GM21737 (cell line): ENCODE results near the gene MBD6.

Source experiments
- ATAC-seq: cut with Tn5 transposase; IDR thresholded peaks from one replicate; pipeline ENCODE4 v1.9.1; 2021; ENCODE audit warnings: mild to moderate bottlenecking, moderate library complexity; ENCODE audit not compliant: unreplicated experiment

The MBD6 gene

DNA sequence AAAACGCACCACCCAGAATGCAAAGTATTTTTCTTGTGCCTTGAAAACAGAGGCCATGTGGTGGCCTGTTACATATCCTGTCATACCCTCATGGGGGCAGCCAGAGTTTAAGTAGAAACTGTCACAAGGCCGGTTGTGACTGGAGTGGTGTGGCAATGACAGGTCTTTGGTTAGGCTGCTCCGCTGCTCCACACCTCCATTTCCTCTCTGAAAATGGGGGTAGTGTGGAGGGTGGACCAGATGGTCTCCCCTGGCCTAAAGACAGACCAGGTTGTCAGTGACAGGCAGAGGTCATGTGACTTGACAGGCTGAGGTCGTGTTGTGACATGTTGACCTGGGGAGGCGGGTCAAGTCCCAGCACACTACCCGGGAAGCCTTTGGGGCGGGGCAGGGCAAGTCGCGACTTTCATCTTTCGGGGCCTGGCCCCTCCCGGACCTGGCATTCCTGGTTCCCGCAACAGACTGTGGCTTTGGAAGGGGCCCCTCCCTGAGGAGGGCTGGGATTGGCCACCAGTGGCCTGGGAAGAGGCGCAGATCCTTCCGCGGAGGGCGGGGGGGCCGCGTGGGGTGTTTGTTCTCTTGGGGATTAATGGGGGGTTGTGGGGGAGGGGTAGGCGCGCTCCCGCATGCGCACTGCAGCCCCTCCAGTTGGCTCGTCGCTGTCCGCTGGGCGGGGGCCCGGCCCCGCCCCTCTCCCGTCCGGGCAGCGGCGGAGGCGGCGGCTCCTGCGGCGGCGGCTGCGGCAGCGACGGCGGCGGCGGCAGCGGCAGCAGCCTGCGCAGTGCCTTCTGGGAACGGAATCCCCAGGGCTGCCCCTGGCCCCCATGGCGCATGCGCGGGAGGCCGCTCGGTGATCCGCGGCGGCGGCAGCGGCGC is at the start of gene MBD6:
Gene MBD6 (plus strand): TSS at position 814 of the 876 bp plus-strand sequence. CDS start 1,480 bp downstream, outside the sequence.
- peak; percentile 33 for ATAC-seq

DNA sequence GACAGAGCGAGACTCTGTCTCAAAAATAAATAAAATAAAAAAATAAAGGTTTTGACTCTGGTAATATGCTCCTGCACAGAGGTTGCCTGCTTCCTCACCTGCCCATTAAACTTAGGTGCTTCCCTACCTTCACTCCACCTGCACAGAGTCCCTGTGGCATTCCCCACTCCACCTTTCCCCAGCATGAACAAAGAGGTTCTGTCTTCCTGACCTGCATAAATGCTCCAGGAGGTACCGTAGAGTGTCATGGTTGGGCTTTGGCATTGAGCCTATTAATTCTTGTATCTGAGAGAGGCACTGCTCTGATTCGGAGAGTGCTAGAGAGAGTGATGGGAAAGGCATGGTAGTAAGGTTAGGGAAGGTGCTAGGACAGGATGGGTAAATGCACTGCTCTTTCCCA is 49.2 kb upstream of the MBD6 start:
- no peak for ATAC-seq

DNA sequence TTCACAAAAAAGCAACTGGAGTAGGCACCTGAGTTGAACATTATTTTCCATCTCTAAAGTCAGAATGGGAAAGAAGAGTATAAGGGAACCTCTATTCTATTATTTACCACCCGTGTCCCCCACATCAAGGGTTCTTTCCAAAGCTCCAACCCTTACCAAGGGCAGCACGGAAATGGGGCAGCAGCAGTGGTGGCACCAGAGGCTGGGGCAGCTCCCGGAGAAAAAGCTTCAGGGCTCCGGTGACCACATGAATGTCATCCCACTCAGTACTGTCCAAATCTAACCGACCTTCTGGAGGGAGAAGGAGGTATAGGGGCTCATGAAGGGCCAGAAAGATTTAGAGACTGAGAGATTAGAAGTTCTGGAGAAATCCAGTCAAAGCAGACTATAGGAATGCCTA is 48.7 kb upstream of the MBD6 start:
- no peak for ATAC-seq

GRCh38 chr12:57474430-57474829 is 48.2 kb upstream of the MBD6 start:
- ATAC-seq, result no peak

DNA sequence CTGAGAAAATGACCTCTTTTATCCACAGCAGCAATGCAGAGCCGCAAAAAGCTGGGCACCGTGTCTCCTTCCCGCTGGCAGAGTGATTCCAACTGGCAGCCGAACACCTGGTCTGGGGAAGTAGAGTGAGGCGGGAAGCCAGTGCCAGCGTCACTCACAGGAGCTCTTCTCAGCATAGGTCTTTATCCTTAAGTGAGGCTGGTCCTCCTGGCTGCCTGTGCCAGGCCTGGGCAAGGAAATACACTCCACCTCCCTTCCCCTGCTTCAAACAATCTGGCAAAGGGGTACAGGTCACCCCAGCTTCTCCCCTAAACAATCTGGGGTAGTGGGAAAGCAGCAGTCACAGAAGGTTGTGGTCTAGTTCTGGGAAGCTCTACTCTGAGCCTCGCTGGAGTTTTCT is 47.8 kb upstream of the MBD6 start:
- ATAC-seq, result no peak

- no peak for ATAC-seq
Measured at GRCh38 chr12:57475271-57476161, 47.1 kb upstream of the MBD6 start.

DNA sequence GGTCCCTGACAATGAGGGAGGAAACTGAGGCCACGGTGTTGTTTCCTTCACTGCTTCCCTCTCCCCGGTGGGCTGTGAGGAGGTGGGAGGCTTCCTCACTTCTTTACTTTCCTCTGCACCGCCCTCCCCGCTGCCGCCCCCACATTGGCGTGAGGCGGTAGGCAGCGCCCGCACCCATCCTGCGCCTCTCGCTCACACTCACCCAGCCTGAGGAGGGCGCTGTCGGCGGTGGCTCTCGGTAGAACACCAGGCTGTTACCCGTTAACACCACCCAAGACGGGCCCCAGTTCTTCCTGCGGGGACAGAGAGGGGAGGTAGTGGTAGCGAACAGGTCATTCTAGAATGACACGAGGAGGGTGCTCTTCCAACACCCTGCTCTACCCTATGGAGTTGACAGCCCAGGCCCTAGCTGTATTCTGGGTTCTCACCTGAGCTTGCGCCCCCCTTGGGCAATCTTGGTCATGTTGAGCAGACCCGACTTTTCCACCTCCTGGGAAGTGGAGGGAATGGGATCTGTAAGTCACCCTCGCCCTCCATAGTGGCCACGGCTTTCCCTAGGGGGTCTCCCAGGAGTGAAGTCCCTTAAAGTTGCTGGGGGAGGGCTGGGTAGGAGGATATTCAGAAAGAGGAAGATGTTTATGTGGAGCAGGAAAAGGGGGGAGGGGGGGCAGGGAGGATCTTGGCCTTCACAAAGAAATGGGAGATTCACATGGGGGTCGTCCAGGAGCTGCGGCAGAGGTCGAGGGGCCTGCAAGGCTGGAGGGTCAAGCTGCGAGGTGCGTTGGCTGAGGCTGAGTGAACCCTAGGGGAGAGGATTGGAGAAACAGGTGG is 46.2 kb upstream of the MBD6 start:
- ATAC-seq, result no peak

DNA sequence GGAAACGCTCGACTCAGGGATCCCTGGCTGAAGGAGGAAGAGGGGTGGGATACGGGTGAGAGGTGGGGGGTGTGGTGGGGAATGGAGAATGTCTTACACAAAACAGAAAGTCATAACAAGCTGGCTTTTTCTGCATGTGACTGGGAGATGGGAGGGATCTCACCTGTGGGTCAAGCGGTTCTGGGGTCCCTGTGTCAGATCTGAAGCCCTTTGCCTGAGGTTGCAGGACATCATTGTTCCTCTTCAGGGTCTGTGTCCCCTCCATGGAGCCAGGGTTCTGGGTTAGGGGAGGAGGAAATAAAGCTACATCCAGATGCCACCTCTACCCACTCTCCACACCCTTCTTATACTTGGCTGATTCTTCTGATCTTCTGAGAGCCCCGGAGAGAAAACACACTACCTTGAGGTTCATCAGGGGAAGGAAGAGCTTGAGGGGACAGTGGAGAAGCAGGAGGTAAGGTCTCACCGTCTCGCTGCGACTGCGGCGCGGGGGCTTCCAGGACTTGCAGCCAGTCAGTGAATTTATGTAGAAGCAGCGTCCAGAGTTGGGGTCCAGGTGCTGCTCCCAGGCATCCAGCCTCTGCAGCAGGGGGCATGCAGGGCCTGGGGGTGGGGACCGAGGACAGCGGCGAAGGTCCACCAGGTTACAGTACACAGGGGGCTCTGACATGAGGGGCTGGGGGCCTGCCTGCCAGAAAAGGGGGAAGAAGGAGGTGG is 45.5 kb upstream of the MBD6 start:
- ATAC-seq, result no peak

- no peak for ATAC-seq
Measured at GRCh38 chr12:57477710-57478681, 44.6 kb upstream of the MBD6 start.

GRCh38 chr12:57479043-57479375 is 43.6 kb upstream of the MBD6 start:
- no peak for ATAC-seq

DNA sequence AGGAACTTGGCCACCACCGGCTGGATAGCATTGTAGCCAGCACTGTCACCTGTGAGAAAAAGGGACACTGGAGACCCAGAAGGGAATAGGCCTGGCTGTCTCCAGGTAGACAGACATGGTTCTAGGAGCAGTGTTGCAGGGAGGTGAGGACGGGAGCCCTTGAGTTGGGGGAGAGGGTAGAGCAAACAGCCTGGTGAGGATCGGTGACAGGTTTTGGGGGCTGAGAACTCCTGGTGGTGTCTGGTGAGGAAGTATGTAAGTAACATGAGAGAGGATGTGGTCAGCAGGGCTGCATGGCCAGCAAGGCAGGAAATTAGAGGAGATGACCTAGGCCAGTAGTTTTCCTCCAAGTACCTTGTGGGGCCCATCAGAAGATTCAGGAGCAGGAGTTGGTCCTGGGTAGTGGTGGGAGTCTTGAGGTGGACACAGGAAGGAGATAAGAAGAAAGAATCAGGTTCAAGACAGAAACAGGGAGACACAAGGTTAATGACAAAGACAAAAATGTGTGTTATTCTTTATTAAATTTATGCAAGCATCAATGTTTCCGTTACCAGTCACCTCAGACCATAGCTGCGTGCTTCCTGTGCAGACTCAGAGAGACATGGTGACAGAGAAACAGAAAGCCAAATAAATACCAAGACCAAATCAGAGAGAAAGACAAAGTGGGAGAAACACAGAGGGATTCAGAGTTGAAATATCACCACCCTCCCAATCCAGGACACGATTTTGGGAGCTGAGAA is 43.1 kb upstream of the MBD6 start, which contains the start of gene ARHGAP9:
Gene ARHGAP9 (minus strand): TSS at position 491 of the 740 bp plus-strand sequence. CDS start 460 bp downstream, at position 31.
- ATAC-seq, result no peak

DNA sequence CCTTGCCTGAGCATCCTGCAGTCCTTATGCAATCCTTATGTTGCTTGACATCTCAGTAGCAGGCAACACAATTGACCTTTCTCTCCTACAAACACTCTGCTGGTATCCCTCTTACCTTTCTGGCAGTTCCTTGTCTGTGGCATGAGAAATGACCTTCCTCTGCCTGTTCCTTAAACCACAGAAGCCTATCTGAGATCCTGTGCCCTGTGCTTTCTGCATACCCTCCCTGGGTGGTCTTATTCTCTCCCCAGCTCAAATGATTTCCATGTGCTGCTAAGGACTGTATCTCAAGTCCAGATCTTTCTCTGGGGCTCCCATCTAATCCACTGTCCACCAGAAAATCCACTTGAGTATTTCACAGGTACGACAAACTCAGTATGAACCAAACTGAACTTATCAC is 41.0 kb upstream of the MBD6 start:
- no peak for ATAC-seq

- ATAC-seq, result no peak
Measured at GRCh38 chr12:57483466-57483865, 39.2 kb upstream of the MBD6 start.

GRCh38 chr12:57485695-57486094 is 36.9 kb upstream of the MBD6 start:
- ATAC-seq, result no peak

GRCh38 chr12:57487055-57487596 is 35.5 kb upstream of the MBD6 start:
- no peak for ATAC-seq

- peak; percentile 96 for ATAC-seq
Measured at GRCh38 chr12:57487597-57488401, 34.8 kb upstream of the MBD6 start, which contains the start of gene MARS1. MARS1 (plus strand) TSS chr12:57488068; CDS start chr12:57488091, 23 bp downstream.
